ENCODE results near the gene STAT2. TPM values are rescaled to one million over a fixed set of nuclear protein-coding genes. Genes with fewer than 3 reads are reported as not detected.
A peak's percentile ranks its signal among the peaks of the same experiment; 100 is the strongest.

Gene STAT2
- total and polyA plus RNA-seq, 8 donors: 133 to 194 (median 167) TPM

DNA sequence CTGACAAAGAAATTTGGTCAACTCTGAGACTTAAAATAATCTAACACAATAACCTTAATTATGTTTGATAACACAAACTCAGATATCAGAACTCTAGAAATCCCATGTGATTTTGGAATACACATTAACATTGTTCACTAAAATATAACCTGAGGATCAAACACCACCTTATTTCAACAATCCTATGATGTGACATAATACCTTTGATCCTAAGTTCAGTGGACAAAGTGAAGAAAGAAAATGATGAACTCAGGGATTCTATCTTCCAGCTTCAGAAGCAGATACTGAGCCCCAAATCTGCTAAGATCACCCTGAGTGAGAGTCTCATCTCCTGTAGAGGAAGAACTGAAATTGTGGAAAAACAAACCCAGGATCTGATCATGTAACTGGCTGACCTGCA is 38.4 kb upstream of the STAT2 start:
- TF ChIP-seq, protein P1, sequence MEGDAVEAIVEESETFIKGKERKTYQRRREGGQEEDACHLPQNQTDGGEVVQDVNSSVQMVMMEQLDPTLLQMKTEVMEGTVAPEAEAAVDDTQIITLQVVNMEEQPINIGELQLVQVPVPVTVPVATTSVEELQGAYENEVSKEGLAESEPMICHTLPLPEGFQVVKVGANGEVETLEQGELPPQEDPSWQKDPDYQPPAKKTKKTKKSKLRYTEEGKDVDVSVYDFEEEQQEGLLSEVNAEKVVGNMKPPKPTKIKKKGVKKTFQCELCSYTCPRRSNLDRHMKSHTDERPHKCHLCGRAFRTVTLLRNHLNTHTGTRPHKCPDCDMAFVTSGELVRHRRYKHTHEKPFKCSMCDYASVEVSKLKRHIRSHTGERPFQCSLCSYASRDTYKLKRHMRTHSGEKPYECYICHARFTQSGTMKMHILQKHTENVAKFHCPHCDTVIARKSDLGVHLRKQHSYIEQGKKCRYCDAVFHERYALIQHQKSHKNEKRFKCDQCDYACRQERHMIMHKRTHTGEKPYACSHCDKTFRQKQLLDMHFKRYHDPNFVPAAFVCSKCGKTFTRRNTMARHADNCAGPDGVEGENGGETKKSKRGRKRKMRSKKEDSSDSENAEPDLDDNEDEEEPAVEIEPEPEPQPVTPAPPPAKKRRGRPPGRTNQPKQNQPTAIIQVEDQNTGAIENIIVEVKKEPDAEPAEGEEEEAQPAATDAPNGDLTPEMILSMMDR (IDR thresholded peaks at IDR 0.05): no peak
- H3K9me3 ChIP-seq: peaks cover 0 to 16% of the 10 kb centered on the region in 2 donors
- H3K36me3 ChIP-seq: no peaks in the 10 kb centered on the region
- no peak overlapping the region for H3K4me3 ChIP-seq
- H3K27ac ChIP-seq: no peak overlapping the region
- H3K4me1 ChIP-seq: no peaks in the 10 kb centered on the region
- DNase-seq: no peak
- intact Hi-C loops (cut with DNase I): no loop called here
- no peaks in the 10 kb centered on the region for H3K27me3 ChIP-seq
- no peak for ATAC-seq

- intact Hi-C loops (cut with DNase I): no loop called here
- ATAC-seq: no peak
Measured at GRCh38 chr12:56392331-56392730, 32.4 kb upstream of the STAT2 start.

GRCh38 chr12:56391721-56392120 is 31.8 kb upstream of the STAT2 start:
- no peak for ATAC-seq
- H3K4me3 ChIP-seq: no peak overlapping the region
- no peaks in the 10 kb centered on the region for H3K27me3 ChIP-seq
- no peak for DNase-seq
- H3K27ac ChIP-seq: no peak overlapping the region
- H3K36me3 ChIP-seq: no peaks in the 10 kb centered on the region
- H3K4me1 ChIP-seq: no peaks in the 10 kb centered on the region
- intact Hi-C loops (cut with DNase I): no loop called here
- TF ChIP-seq, protein P1 (IDR thresholded peaks at IDR 0.05): no peak
- peaks cover 0 to 3% of the 10 kb centered on the region in 2 donors for H3K9me3 ChIP-seq

More at GRCh38 chr12:56392331-56392730, 32.4 kb upstream of the STAT2 start:
- TF ChIP-seq, protein P1 (IDR thresholded peaks at IDR 0.05): no peak
- Histone ChIP-seq H3K27ac (no peak overlapping the region), H3K9me3 (peaks cover 0 to 3% of the 10 kb centered on the region in 2 donors), H3K4me3 (no peak overlapping the region), H3K4me1 (no peaks in the 10 kb centered on the region), H3K27me3 (no peaks in the 10 kb centered on the region), H3K36me3 (no peaks in the 10 kb centered on the region)
- no peak for DNase-seq

- Histone ChIP-seq H3K27ac (no peak overlapping the region), H3K27me3 (no peaks in the 10 kb centered on the region), H3K4me1 (no peaks in the 10 kb centered on the region), H3K4me3 (no peak overlapping the region), H3K36me3 (no peaks in the 10 kb centered on the region), H3K9me3 (peaks cover 0 to 3% of the 10 kb centered on the region in 2 donors)
- TF ChIP-seq, protein P1 (IDR thresholded peaks at IDR 0.05): no peak
- intact Hi-C loops (cut with DNase I): no loop called here
- no peak for ATAC-seq
- DNase-seq: no peak
Measured at GRCh38 chr12:56389412-56389811, 29.5 kb upstream of the STAT2 start.

DNA sequence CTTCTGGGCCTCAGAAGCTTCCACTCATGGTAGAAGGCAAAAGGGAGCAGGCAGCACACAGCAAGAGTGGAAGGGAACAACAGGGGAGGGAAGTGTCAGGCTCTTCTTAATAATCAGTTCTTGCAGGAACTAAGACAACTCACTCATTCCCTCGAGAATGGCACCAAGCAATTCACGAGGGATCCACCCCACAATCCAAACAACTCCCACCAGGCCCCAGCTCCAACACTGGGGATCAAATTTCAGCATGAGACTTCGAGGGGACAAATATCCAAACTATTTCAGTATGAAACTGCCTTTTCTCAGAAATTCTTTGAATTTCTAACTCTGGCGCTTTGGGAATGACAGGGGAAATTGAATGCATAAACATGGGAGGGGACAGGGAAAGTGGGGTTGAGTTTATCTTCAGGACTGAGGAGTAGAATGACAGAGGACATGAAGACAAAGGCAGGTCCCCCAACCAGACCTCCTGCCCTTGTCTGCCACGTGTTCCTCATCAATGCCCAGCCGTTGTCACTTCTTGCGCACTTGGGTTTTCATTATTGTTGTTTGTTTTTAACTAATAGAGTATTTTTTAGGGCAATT is 27.3 kb upstream of the STAT2 start:
- peak in 1 of 4 donors; percentile 11 for DNase-seq
- TF ChIP-seq, protein P1 (IDR thresholded peaks at IDR 0.05): no peak
- H3K9me3 ChIP-seq: peaks cover 0 to under 1% of the 10 kb centered on the region in 2 donors
- no peak overlapping the region for H3K4me3 ChIP-seq
- H3K36me3 ChIP-seq: no peaks in the 10 kb centered on the region
- no peak for ATAC-seq
- H3K4me1 ChIP-seq: no peaks in the 10 kb centered on the region
- intact Hi-C loops (cut with DNase I): no loop called here
- no peak overlapping the region for H3K27ac ChIP-seq
- H3K27me3 ChIP-seq: no peaks in the 10 kb centered on the region

Data from left lung (tissue), 10 donors.